Tibial nerve (tissue), 4 donors: ENCODE measurements around the gene ZNF24. TPM values are rescaled to one million over a fixed set of nuclear protein-coding genes. Genes with fewer than 3 reads are reported as not detected.
A peak's percentile ranks its signal among the peaks of the same experiment; 100 is the strongest.

Source experiments
- DNase-seq, 2 donors: peaks; one replicate each; pipeline ENCODE4 v3.0.0-alpha.2; 2019; ENCODE audit warnings: low spot score in 2 of 2
- H3K27ac ChIP-seq, 4 donors: fragments of 200-600 bp; sonication (generic) in 3 of 4; one replicate each; pipeline ENCODE4 v1.5.1; 2017 to 2019; ENCODE audit warnings: mild to moderate bottlenecking in 1 of 4
- H3K27me3 ChIP-seq, 2 donors: fragments of 200-600 bp; sonication (generic) in 1 of 2; one replicate each; pipeline versions ENCODE4 v1.5.1 to v1.6.0; 2017 to 2019
- H3K36me3 ChIP-seq, 3 donors: fragments of 200-600 bp; sonication (generic); one replicate each; pipeline ENCODE4 v1.5.1; 2018 to 2019
- H3K4me1 ChIP-seq, 4 donors: fragments of 200-600 bp; sonication (generic) in 3 of 4; one replicate each; pipeline ENCODE4 v1.5.1; 2017 to 2019
- H3K4me3 ChIP-seq, 4 donors: fragments of 200-600 bp; sonication (generic) in 3 of 4; one replicate each; pipeline ENCODE4 v1.5.1; 2017 to 2019; ENCODE audit warnings: mild to moderate bottlenecking in 1 of 4, moderate library complexity in 1 of 4
- H3K9me3 ChIP-seq, 4 donors: fragments of 200-600 bp; sonication (generic) in 3 of 4; one replicate each; pipeline ENCODE4 v1.5.1; 2017 to 2019
- EP300 ChIP-seq, 2 donors: sonication (generic); formaldehyde crosslinking; IDR thresholded peaks; one replicate each; pipeline ENCODE4 v1.6.1; 2017; ENCODE audit warnings: antibody characterized with exemption in 2 of 2, mild to moderate bottlenecking in 1 of 2
- POLR2A ChIP-seq, 2 donors: fragments of 450-650 bp; IDR thresholded peaks; one replicate each; pipeline ENCODE4 v1.6.1; 2017; ENCODE audit warnings: antibody characterized with exemption in 2 of 2, mild to moderate bottlenecking in 2 of 2, moderate library complexity in 2 of 2
- WGBS, 2 donors: methylation state at CpG; one replicate each; pipeline ENCODE4 v1.1.5; 2018; 5-methylcytosine and 5-hydroxymethylcytosine counted together
- total RNA-seq, 4 donors: library from RNA; depleted of rRNA; stranded (reverse); fragments of >200 nt; gene quantifications; one replicate each; pipeline ENCODE4 v1.1.0, GENCODE V29; 2016
- TF ChIP-seq, protein P1 (sequence below), 5 experiments: fragments of 200-600 bp in 3 of 5; fragments of 450-650 bp in 2 of 5; sonication (generic) in 3 of 5; IDR thresholded peaks; one replicate each; pipeline ENCODE4 v1.5.1; 2016 to 2019; ENCODE audit warnings: antibody characterized with exemption in 5 of 5, mild to moderate bottlenecking in 3 of 5, moderate library complexity in 2 of 5

The ZNF24 gene
- total RNA-seq, 4 donors from 2014 or later = 37.5 to 50.5 (median 41.1) TPM

DNA sequence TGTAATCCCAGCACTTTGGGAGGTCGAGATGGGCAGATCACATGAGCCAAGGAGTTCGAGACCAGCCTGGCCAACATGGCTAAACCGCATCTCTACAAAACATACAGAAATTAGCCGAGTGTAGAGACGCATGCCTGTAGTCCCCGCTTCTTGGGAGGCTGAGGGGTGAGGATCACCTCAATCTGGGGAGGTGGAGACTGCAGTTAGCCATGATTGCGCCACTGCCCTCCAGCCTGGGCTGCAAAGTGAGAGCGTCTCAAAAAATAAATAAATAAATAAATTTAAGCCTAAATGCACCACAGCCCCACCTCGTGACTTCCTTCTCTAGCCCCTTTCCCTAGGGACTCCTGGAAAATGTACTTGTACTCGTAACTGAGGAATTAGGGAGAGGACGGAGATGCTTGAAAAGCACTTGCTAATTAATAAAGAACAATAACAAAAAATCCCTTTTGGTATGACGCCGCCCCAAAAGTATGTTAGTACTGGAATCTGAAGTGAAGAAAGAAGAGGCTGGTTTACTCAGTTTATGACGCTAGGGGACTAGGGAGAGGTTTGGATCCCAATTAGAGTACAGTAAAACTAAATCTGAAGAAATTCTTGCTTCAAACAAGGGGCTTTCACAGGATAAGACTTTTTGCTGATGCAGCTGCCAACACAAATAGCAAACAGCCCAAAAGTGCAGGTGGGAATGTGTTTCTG lies 33.8 kb upstream of the ZNF24 start:
- Histone ChIP-seq H3K4me1 (peaks cover 0 to 20% (median 2%) of the 10 kb centered on the region in 4 donors), H3K36me3 (peaks cover 0 to 11% (median 0%) of the 10 kb centered on the region in 3 donors), H3K9me3 (no peaks in the 10 kb centered on the region), H3K4me3 (no peak overlapping the region), H3K27me3 (no peaks in the 10 kb centered on the region), H3K27ac (peak overlapping the region in 2 of 4 donors; percentile 25 to 75)
- no peak for TF ChIP-seq POLR2A (IDR thresholded peaks at IDR 0.05)
- TF ChIP-seq EP300 (IDR thresholded peaks at IDR 0.05) = peak in 1 of 2 donors; percentile 12
- no peak for DNase-seq
- WGBS, 2 donors = 60 to 72% methylated on average over 14 of the region's 14 CpGs

DNA sequence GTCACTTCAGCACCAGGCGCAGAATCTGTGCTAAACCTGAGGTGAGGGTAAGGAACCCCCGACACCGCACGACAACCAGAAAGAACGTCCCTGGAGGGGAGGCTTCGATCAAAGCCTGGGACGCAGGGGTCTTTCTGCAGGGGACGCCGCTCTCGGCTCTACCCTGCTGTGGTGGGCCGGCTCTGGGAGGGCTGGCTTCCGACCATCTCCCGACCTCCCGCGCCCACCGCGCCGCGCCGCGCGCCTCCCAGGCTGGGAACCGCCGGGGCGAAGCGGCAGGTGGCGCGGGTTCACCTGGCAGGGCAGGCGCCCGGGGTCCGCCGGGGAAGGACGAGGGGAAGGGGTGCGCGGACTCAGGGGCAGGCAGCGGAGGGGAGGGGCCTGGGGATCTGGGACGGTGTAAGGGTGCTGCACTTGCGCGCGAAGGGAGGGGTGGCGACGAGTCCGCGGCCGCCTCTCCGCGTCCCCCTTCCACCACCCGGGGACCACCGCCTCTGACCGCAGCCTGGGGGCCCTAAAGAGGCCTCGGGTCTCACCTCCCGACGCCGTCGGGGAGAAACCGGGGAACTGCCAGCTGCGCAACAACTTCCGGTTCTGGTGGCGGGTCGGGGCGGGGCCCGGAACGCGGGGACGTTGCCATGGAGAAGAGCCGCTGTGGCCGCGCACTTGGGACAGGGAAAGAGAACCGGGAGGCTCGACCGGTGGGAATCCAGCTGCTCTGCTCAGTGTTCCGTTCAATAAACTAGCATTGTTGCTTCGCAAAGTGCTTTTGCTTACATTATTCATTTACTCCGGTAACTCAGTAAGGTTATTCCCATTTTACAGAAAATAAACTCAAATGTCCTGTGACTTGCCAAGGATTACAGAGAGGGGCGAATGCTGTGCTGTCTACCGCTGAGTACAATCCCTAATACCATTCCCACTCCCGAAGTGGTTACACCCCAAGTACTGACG lies 32.8 kb upstream of the ZNF24 start, which contains the start of gene ZNF396:
ZNF396 (minus strand) TSS at position 596 of the 954 bp plus-strand sequence. CDS start 3,045 bp downstream, outside the sequence.
- H3K27me3 ChIP-seq = no peaks in the 10 kb centered on the region
- H3K4me1 ChIP-seq = peaks cover 0 to 20% (median 2%) of the 10 kb centered on the region in 4 donors
- peak within 1 kb of the TSS; percentile 64 to 94 (median 78) for H3K4me3 ChIP-seq
- H3K36me3 ChIP-seq = peaks cover 0 to 11% (median 0%) of the 10 kb centered on the region in 3 donors
- WGBS, 2 donors = 2 to 5% methylated on average over 39 to 61 of the region's 78 CpGs
- TF ChIP-seq POLR2A (IDR thresholded peaks at IDR 0.05) (no peak), EP300 (IDR thresholded peaks at IDR 0.05) (peak in 1 of 2 donors; percentile 35)
- no peaks in the 10 kb centered on the region for H3K9me3 ChIP-seq
- H3K27ac ChIP-seq = peak within 1 kb of the TSS; percentile 41 to 82 (median 76)
- DNase-seq = peak; percentile 73 to 78

DNA sequence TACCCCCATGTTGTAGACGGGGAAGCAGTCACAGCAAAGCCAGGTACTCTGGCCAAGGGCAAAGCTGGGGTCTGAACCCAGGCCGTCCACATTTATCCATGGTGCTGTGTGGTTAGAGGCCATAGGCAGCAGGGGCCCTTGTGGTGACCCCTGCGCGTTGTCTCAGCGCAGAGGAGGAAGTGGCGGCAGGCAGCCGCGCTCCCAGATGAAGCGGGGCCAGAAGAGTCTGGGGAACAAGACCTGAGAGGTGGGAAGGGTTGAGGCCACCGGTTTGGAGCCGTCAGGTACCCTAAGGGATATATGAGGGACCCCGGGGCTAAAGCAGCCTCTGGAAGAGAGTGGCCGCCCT lies 32.1 kb upstream of the ZNF24 start:
- 9 to 33% methylated on average over 13 of the region's 13 CpGs for whole genome bisulfite sequencing, 2 donors
- Histone ChIP-seq H3K4me3 (peak overlapping the region; percentile 64 to 94 (median 78)), H3K27me3 (no peaks in the 10 kb centered on the region), H3K27ac (peak overlapping the region; percentile 41 to 82 (median 76)), H3K36me3 (peaks cover 0 to 11% (median 0%) of the 10 kb centered on the region in 3 donors), H3K4me1 (peaks cover 0 to 20% (median 2%) of the 10 kb centered on the region in 4 donors), H3K9me3 (no peaks in the 10 kb centered on the region)
- TF ChIP-seq EP300 (IDR thresholded peaks at IDR 0.05) = no peak
- TF ChIP-seq, protein P1, sequence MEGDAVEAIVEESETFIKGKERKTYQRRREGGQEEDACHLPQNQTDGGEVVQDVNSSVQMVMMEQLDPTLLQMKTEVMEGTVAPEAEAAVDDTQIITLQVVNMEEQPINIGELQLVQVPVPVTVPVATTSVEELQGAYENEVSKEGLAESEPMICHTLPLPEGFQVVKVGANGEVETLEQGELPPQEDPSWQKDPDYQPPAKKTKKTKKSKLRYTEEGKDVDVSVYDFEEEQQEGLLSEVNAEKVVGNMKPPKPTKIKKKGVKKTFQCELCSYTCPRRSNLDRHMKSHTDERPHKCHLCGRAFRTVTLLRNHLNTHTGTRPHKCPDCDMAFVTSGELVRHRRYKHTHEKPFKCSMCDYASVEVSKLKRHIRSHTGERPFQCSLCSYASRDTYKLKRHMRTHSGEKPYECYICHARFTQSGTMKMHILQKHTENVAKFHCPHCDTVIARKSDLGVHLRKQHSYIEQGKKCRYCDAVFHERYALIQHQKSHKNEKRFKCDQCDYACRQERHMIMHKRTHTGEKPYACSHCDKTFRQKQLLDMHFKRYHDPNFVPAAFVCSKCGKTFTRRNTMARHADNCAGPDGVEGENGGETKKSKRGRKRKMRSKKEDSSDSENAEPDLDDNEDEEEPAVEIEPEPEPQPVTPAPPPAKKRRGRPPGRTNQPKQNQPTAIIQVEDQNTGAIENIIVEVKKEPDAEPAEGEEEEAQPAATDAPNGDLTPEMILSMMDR (IDR thresholded peaks at IDR 0.05) = no peak
- TF ChIP-seq POLR2A (IDR thresholded peaks at IDR 0.05) = no peak
- no peak for DNase-seq

DNA sequence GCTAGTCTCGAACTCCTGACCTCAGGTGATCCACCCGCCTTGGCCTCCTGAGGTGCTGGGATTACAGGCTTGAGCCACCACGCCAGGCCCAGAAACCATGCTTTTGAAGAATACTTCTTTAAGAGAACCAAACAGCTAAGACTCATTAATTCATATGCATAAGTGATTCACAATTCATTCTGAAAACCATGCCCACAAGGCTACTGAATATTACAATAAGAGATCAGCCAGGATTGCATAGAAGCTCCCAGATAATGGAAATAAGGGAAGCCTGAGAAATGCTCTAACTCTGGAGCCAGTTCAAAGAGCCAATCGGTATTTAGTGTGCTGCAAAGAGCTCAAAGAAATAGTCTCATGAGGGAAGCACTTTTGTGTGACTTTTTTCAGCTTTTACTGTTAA lies 30.5 kb upstream of the ZNF24 start:
- H3K4me3 ChIP-seq = no peak overlapping the region
- H3K27ac ChIP-seq = no peak overlapping the region
- H3K4me1 ChIP-seq = peaks cover 0 to 20% (median 2%) of the 10 kb centered on the region in 4 donors
- H3K36me3 ChIP-seq = peaks cover 0 to 16% (median 0%) of the 10 kb centered on the region in 3 donors
- H3K9me3 ChIP-seq = no peaks in the 10 kb centered on the region
- no peak for DNase-seq
- WGBS, 2 donors = 85 to 91% methylated on average over 4 of the region's 4 CpGs
- no peaks in the 10 kb centered on the region for H3K27me3 ChIP-seq
- TF ChIP-seq, protein P1 (IDR thresholded peaks at IDR 0.05) = no peak
- TF ChIP-seq EP300 (IDR thresholded peaks at IDR 0.05) = no peak
- TF ChIP-seq POLR2A (IDR thresholded peaks at IDR 0.05) = no peak

DNA sequence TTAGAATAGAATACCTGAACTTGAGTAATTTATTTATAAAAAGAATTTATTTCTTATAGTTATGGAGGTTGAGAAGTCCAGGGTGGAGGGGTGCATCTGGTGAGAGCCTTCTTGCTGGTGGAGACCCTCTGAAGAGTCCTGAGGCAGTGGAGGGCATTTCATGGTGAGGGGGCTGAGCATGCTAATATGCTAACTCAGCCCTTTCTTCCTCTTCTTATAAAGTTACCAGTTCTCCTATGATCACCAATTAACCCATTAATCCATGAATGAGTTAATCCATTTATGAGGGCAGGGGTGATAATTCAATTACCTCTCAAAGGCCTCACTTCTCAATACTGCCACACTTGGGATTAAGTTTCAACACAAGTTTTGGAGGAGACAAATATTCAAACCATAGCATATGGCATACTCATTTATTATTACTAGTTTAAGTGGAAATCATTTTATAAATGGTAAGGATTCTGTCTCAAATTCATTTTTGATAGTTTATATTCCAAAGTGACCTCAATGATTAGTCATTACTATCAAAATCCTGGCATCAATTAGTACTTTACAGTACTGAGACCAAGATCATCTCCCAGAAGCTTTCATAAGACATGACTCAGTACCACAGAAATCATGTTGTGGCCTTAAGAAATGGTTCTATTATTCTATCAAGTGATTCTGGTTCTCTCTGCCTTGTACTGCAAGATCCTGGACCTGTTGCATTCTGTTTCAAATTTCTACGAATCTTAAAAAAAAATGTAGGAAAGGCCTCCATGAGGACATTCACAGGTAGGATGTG lies 27.4 kb upstream of the ZNF24 start:
- 86 to 89% methylated on average over 1 of the region's 1 CpG for WGBS, 2 donors
- Histone ChIP-seq H3K9me3 (no peaks in the 10 kb centered on the region), H3K4me3 (no peak overlapping the region), H3K27ac (no peak overlapping the region), H3K36me3 (peaks cover 0 to 25% (median 4%) of the 10 kb centered on the region in 3 donors), H3K27me3 (no peaks in the 10 kb centered on the region), H3K4me1 (peaks cover 0 to 8% (median 2%) of the 10 kb centered on the region in 4 donors)
- TF ChIP-seq, protein P1 (IDR thresholded peaks at IDR 0.05) = no peak
- TF ChIP-seq POLR2A (IDR thresholded peaks at IDR 0.05) (no peak), EP300 (IDR thresholded peaks at IDR 0.05) (no peak)
- DNase-seq = no peak
